NK-92 (cell line): ENCODE measurements around the gene GCC2.
"Not testable (repeated sequence)": the region's sequence is repeated elsewhere in the genome, so short reads cannot be mapped to it uniquely, and the experiment has no call there.

ENCODE experiments used
- DNase-seq: peaks from one replicate; lab custom pipeline; 2025; ENCODE audit not compliant: unreplicated experiment; lab: John Stamatoyannopoulos, UW

Gene GCC2

GRCh38 chr2:108444941-108445840 is 3.8 kb upstream of the GCC2 start:
- DNase-seq = no peak

GRCh38 chr2:108446703-108447102 is 2.3 kb upstream of the GCC2 start:
- DNase-seq = no peak

- DNase-seq = no peak
Measured at GRCh38 chr2:108447947-108448677, 894 bp upstream of the GCC2 start.

- no peak for DNase-seq
Measured at GRCh38 chr2:108449410-108450130, 564 bp downstream of the GCC2 start.

GRCh38 chr2:108450863-108451262 is 1.9 kb downstream of the GCC2 start:
- no peak for DNase-seq

GRCh38 chr2:108451976-108452375 is 3.0 kb downstream of the GCC2 start:
- no peak for DNase-seq

- not testable (repeated sequence) for DNase-seq
Measured at GRCh38 chr2:108453530-108453929, 4.5 kb downstream of the GCC2 start.

- DNase-seq = no peak
Measured at GRCh38 chr2:108454440-108454839, 5.4 kb downstream of the GCC2 start.

GRCh38 chr2:108455571-108455970 is 6.6 kb downstream of the GCC2 start:
- DNase-seq = no peak

GRCh38 chr2:108458082-108458481 is 9.1 kb downstream of the GCC2 start:
- no peak for DNase-seq

- no peak for DNase-seq
Measured at GRCh38 chr2:108459441-108459840, 10.4 kb downstream of the GCC2 start.

GRCh38 chr2:108460345-108461037 is 11.5 kb downstream of the GCC2 start:
- no peak for DNase-seq

GRCh38 chr2:108477099-108477498 is 28.1 kb downstream of the GCC2 start:
- no peak for DNase-seq

GRCh38 chr2:108485253-108485652 is 36.2 kb downstream of the GCC2 start:
- DNase-seq = no peak

- no peak for DNase-seq
Measured at GRCh38 chr2:108490506-108491122, 41.6 kb downstream of the GCC2 start.

- no peak for DNase-seq
Measured at GRCh38 chr2:108491848-108492247, 42.8 kb downstream of the GCC2 start.

- no peak for DNase-seq
Measured at GRCh38 chr2:108492364-108492763, 43.4 kb downstream of the GCC2 start.

GRCh38 chr2:108496167-108496566 is 47.2 kb downstream of the GCC2 start:
- not testable (repeated sequence) for DNase-seq

- not testable (repeated sequence) for DNase-seq
Measured at GRCh38 chr2:108507620-108508019, 58.6 kb downstream of the GCC2 start.

- DNase-seq = not testable (repeated sequence)
Measured at GRCh38 chr2:108512431-108512830, 63.4 kb downstream of the GCC2 start.
